PC-9 (cell line): Measurements from ENCODE around the gene AADACL3. TPM values are rescaled to one million over a fixed set of nuclear protein-coding genes. Genes with fewer than 3 reads are reported as not detected.
"Not testable (repeated sequence)": the region's sequence is repeated elsewhere in the genome, so short reads cannot be mapped to it uniquely, and the experiment has no call there.

Experiments used
- BruUV-seq: library from RNA; stranded (reverse); fragments of 400-500 nt; replicated peaks from 2 replicates; lab custom pipeline; 2021; lab: Mats Ljungman, UMichigan
- CTCF ChIA-PET: fragments of 300-600 bp; sonication (Branson Sonifier 250); formaldehyde crosslinking; loops from one replicate; lab custom pipeline; 2022; ENCODE audit warnings: antibody characterized with exemption; lab: Charles Lee
- POLR2A ChIA-PET: fragments of 300-600 bp; sonication (Branson Sonifier 250); formaldehyde crosslinking; loops from one replicate; lab custom pipeline; 2022; ENCODE audit warnings: antibody characterized with exemption; ENCODE audit not compliant: unreplicated experiment; lab: Charles Lee
- DNase-seq, 2 experiments: peaks; one replicate each; pipeline versions ENCODE4 v3.0.0 to v3.0.0-alpha.2; 2015 to 2022; ENCODE audit warnings: mixed read lengths in 1 of 2
- H2AFZ ChIP-seq: fragments of 200-600 bp; sonication (generic); 2 replicates; pipeline ENCODE4 v1.8.1; 2017; ENCODE audit warnings: antibody characterized with exemption
- H3F3A ChIP-seq: fragments of 200-600 bp; sonication (generic); 2 replicates; pipeline ENCODE4 v1.8.1; 2017; ENCODE audit warnings: antibody characterized with exemption, mild to moderate bottlenecking, low read depth; ENCODE audit not compliant: insufficient read depth
- H3K27ac ChIP-seq: fragments of 200-600 bp; sonication (generic); 2 replicates; pipeline ENCODE4 v1.6.1; 2016; ENCODE audit warnings: mixed run types
- H3K27me3 ChIP-seq: fragments of 200-600 bp; sonication (generic); 2 replicates; pipeline ENCODE4 v1.6.1; 2016; ENCODE audit warnings: low read depth, mixed run types; ENCODE audit not compliant: insufficient read depth
- H3K36me3 ChIP-seq: fragments of 200-600 bp; sonication (generic); 2 replicates; pipeline ENCODE4 v1.6.1; 2016; ENCODE audit warnings: low read depth, mixed run types
- H3K4me1 ChIP-seq: fragments of 200-600 bp; sonication (generic); replicated peaks from 2 replicates; pipeline ENCODE4 v1.6.1; 2016; ENCODE audit warnings: mixed run types; ENCODE audit not compliant: insufficient read depth
- H3K4me2 ChIP-seq: fragments of 200-600 bp; sonication (generic); 2 replicates; pipeline ENCODE4 v1.6.1; 2017; ENCODE audit warnings: mixed run types
- H3K4me3 ChIP-seq: fragments of 200-600 bp; sonication (generic); 2 replicates; pipeline ENCODE4 v1.6.1; 2016; ENCODE audit warnings: mixed run types
- H3K79me2 ChIP-seq: fragments of 200-600 bp; sonication (generic); 2 replicates; pipeline ENCODE4 v1.6.1; 2017; ENCODE audit warnings: low read depth, mixed run types
- H3K9me2 ChIP-seq: fragments of 200-600 bp; sonication (generic); 2 replicates; pipeline ENCODE4 v1.8.1; 2017; ENCODE audit warnings: mild to moderate bottlenecking; ENCODE audit not compliant: insufficient read depth
- H3K9me3 ChIP-seq: fragments of 200-600 bp; sonication (generic); 2 replicates; pipeline ENCODE4 v1.8.1; 2016; ENCODE audit warnings: low read depth; ENCODE audit not compliant: insufficient read depth
- H4K20me1 ChIP-seq: fragments of 200-600 bp; sonication (generic); 2 replicates; pipeline ENCODE4 v1.8.1; 2017; ENCODE audit not compliant: insufficient read depth
- EZH2 ChIP-seq: fragments of 200-600 bp; sonication (generic); IDR thresholded peaks from 2 replicates; pipeline ENCODE4 v1.8.0; 2017; ENCODE audit warnings: antibody characterized with exemption, low read depth
- intact Hi-C: fragments of 100-400 bp; cut with micrococcal nuclease; formaldehyde crosslinking; loops from one replicate; pipeline ENCODE4 v1.10.0; 2022; ENCODE audit not compliant: unreplicated experiment
- total RNA-seq: library from RNA; stranded (reverse); gene quantifications from 2 replicates; pipeline ENCODE4 v1.2.3, GENCODE V29; 2021
- TF ChIP-seq, protein P1 (sequence below): fragments of 200-600 bp; sonication (generic); conservative IDR thresholded peaks from 2 replicates; pipeline ENCODE4 v1.6.1; 2017; ENCODE audit warnings: mixed run types, antibody characterized with exemption, mild to moderate bottlenecking, moderate library complexity

Gene AADACL3
- total RNA-seq, 1 experiment from 2014 or later: not detected

DNA sequence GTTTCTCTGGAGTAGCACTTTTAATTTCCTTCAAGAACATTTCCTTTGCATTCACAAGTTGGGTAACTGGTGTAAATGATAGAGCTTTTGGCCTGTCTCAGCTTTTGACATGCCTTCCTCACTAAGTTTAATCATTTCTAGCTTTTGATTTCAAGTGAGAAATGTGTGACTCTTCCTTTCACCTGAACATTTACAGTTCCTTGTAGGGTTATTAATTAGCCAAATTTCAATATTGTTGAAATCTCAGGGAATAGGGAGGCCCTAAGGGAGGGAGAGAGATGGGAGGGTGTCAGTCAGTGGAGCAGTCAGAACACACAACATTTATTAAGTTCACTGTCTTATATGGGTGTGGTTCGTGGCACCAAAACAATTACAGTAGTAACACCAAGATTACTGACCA, 14.2 kb downstream of the AADACL3 start:
- Histone ChIP-seq H3K4me2 (no peak overlapping the region), H3K27ac (no peak overlapping the region), H3K36me3 (no peaks in the 10 kb centered on the region), H3F3A (no peaks in the 10 kb centered on the region), H2AFZ (no peak overlapping the region), H3K4me3 (no peak overlapping the region), H3K9me2 (no peaks in the 10 kb centered on the region), H4K20me1 (no peaks in the 10 kb centered on the region), H3K79me2 (no peaks in the 10 kb centered on the region), H3K27me3 (peaks cover 9% of the 10 kb centered on the region; the same call in 1 of the 2 replicates), H3K4me1 (no peaks in the 10 kb centered on the region), H3K9me3 (no peaks in the 10 kb centered on the region)
- ChIA-PET POLR2A (no interaction called here), CTCF (no interaction called here)
- intact Hi-C loops: no loop called here
- no TSS peak for BruUV-seq
- TF ChIP-seq, protein P1, sequence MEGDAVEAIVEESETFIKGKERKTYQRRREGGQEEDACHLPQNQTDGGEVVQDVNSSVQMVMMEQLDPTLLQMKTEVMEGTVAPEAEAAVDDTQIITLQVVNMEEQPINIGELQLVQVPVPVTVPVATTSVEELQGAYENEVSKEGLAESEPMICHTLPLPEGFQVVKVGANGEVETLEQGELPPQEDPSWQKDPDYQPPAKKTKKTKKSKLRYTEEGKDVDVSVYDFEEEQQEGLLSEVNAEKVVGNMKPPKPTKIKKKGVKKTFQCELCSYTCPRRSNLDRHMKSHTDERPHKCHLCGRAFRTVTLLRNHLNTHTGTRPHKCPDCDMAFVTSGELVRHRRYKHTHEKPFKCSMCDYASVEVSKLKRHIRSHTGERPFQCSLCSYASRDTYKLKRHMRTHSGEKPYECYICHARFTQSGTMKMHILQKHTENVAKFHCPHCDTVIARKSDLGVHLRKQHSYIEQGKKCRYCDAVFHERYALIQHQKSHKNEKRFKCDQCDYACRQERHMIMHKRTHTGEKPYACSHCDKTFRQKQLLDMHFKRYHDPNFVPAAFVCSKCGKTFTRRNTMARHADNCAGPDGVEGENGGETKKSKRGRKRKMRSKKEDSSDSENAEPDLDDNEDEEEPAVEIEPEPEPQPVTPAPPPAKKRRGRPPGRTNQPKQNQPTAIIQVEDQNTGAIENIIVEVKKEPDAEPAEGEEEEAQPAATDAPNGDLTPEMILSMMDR: no peak
- TF ChIP-seq EZH2: no peak
- DNase-seq: no peak

DNA sequence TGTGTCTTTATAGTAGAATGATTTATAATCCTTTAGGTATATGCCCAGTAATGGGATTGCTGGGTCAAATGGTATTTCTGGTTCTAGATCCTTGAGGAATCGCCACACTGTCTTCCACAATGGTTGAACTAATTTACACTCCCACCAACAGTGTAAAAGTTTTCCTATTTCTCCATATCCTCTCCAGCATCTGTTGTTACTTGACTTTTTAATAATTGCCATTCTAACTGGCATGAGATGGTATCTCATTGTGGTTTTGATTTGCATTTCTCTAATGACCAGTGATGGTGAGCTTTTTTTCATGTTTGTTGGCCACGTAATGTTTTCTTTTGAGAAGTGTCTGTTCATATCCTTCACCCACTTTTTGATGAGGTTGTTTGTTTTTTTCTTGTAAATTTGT, 15.2 kb downstream of the AADACL3 start:
- intact Hi-C loops: not testable (repeated sequence)

DNA sequence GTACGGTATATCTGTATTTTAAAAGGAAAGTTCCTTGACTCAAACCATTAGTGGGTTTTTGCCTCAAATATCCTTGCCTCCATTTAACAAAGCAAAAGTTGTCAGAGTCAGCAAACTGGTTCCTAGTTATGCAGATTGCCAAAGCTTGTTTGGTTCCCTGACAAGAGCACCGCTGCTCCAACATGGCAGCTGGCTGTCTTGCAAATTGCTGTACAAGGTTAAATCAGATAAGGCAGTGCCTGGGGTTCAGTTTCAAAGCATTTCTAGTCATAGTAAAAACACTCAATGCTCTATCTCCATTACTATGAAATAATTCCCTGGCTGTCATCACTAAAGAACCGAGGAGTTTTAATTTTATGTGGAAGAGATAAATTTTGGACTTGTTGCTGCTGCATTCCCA, 18.7 kb downstream of the AADACL3 start:
- no peaks in the 10 kb centered on the region for H3K79me2 ChIP-seq
- TF ChIP-seq EZH2: no peak
- TF ChIP-seq, protein P1: no peak
- BruUV-seq: no TSS peak
- no peaks in the 10 kb centered on the region for H3K4me1 ChIP-seq
- no peak overlapping the region for H3K27ac ChIP-seq
- intact Hi-C loops: no loop called here
- no peak overlapping the region for H3K4me2 ChIP-seq
- POLR2A ChIA-PET: no interaction called here
- H3F3A ChIP-seq: no peaks in the 10 kb centered on the region
- H3K9me2 ChIP-seq: no peaks in the 10 kb centered on the region
- DNase-seq: no peak
- CTCF ChIA-PET: no interaction called here
- no peaks in the 10 kb centered on the region for H3K36me3 ChIP-seq
- H3K9me3 ChIP-seq: no peaks in the 10 kb centered on the region
- H3K4me3 ChIP-seq: no peak overlapping the region
- H4K20me1 ChIP-seq: no peaks in the 10 kb centered on the region
- no peak overlapping the region for H2AFZ ChIP-seq
- peaks cover 9% of the 10 kb centered on the region; the same call in 1 of the 2 replicates for H3K27me3 ChIP-seq

More for the DNA sequence above, 15.2 kb downstream of the AADACL3 start:
- H3K27me3 ChIP-seq, H3K36me3 ChIP-seq, POLR2A ChIA-PET, H3K27ac ChIP-seq, H3K9me3 ChIP-seq, H3K4me2 ChIP-seq, H2AFZ ChIP-seq, H4K20me1 ChIP-seq, DNase-seq, H3F3A ChIP-seq, H3K9me2 ChIP-seq, H3K4me1 ChIP-seq, H3K4me3 ChIP-seq, H3K79me2 ChIP-seq, BruUV-seq, CTCF ChIA-PET: not testable (repeated sequence)

DNA sequence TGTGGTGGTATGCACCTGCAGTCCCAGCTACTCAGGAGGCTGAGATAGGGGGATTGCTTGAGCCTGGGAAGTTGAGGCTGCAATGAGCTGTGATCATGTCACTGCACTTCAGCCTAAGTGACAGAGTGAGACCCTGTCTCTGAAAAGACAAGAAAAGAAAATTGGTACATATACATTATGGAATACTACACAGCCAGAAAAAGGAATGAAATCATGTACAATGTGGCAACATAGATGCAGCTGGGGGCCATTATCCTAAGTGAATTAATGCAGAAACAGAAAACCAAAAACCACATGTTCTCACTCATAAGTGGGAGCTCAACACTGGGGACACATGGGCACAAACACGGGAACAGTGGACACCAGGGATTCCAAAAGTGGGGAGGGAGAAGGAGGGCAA, 23.0 kb downstream of the AADACL3 start:
- peaks cover 9% of the 10 kb centered on the region; the same call in 1 of the 2 replicates for H3K27me3 ChIP-seq
- POLR2A ChIA-PET: no interaction called here
- no peaks in the 10 kb centered on the region for H3K4me1 ChIP-seq
- no peak overlapping the region for H2AFZ ChIP-seq
- no peaks in the 10 kb centered on the region for H3F3A ChIP-seq
- no peaks in the 10 kb centered on the region for H3K36me3 ChIP-seq
- no peaks in the 10 kb centered on the region for H3K9me2 ChIP-seq
- no peak for DNase-seq
- H3K27ac ChIP-seq: no peak overlapping the region
- TF ChIP-seq, protein P1: no peak
- TF ChIP-seq EZH2: no peak
- no peaks in the 10 kb centered on the region for H3K9me3 ChIP-seq
- no peaks in the 10 kb centered on the region for H3K79me2 ChIP-seq
- CTCF ChIA-PET: no interaction called here
- intact Hi-C loops: no loop called here
- no TSS peak for BruUV-seq
- H4K20me1 ChIP-seq: no peaks in the 10 kb centered on the region
- no peak overlapping the region for H3K4me3 ChIP-seq
- no peak overlapping the region for H3K4me2 ChIP-seq
